Peyer's patch (tissue), 4 donors: ENCODE measurements around the gene TUBA3D.

Experiments used
- CTCF ChIP-seq, 6 experiments: fragments of 450-650 bp in 4 of 6; fragments of 200-600 bp in 2 of 6; sonication (generic) in 1 of 6; IDR thresholded peaks; one replicate each; pipeline ENCODE4 v1.5.1; 2017 to 2019; ENCODE audit warnings: antibody characterized with exemption in 6 of 6, mild to moderate bottlenecking in 3 of 6, moderate library complexity in 1 of 6
- POLR2A ChIP-seq, 2 donors: fragments of 450-650 bp; IDR thresholded peaks; one replicate each; pipeline ENCODE4 v1.5.1; 2017; ENCODE audit warnings: antibody characterized with exemption in 2 of 2, mild to moderate bottlenecking in 2 of 2, moderate library complexity in 2 of 2

- TF ChIP-seq POLR2A (IDR thresholded peaks at IDR 0.05) = no peak
- no peak for TF ChIP-seq CTCF (IDR thresholded peaks at IDR 0.05)
Measured at GRCh38 chr2:131426727-131427126, 49.2 kb upstream of the TUBA3D start.
